ENCODE results near the gene LAMC2.

GRCh38 chr1:183291802-183292514, 105.9 kb downstream of the LAMC2 start:
- no peak for TF ChIP-seq ZC3H10 (CRISPR knock-in tag; IDR thresholded peaks at IDR 0.05)
- TF ChIP-seq GLIS3 (CRISPR knock-in tag; IDR thresholded peaks at IDR 0.05), result no peak
- no peak for TF ChIP-seq ZNF565 (CRISPR knock-in tag; conservative IDR thresholded peaks at IDR 0.05; ENCODE audit: low read depth)
- TF ChIP-seq ZFP3 (CRISPR knock-in tag; IDR thresholded peaks at IDR 0.05), result no peak
- no peak for TF ChIP-seq CSDC2 (CRISPR knock-in tag; IDR thresholded peaks at IDR 0.05)
- TF ChIP-seq RARB (CRISPR knock-in tag; IDR thresholded peaks at IDR 0.05), result no peak
- no peak for TF ChIP-seq PATZ1 (CRISPR knock-in tag; IDR thresholded peaks at IDR 0.05; ENCODE audit: borderline replicate concordance)
- TF ChIP-seq ARNTL (CRISPR knock-in tag; IDR thresholded peaks at IDR 0.05; ENCODE audit: borderline replicate concordance, low read depth), result no peak
- no peak for TF ChIP-seq ESRRG (CRISPR knock-in tag; IDR thresholded peaks at IDR 0.05)
- TF ChIP-seq CSRNP3 (CRISPR knock-in tag; IDR thresholded peaks at IDR 0.05), result no peak
- TF ChIP-seq BACH2 (CRISPR knock-in tag; IDR thresholded peaks at IDR 0.05; ENCODE audit: borderline replicate concordance), result no peak
